Activated CD8-positive, alpha-beta memory T cell treated with anti-CD3 and anti-CD28 coated beads for 1 hour (primary cell): ENCODE results near the gene VAV3.

Source experiments
- DNase-seq, 2 donors: peaks; one replicate each; pipeline ENCODE4 v3.0.0-alpha.2; 2020; ENCODE audit warnings: low read depth in 1 of 2; ENCODE audit errors: extremely low read depth in 1 of 2

The VAV3 gene

DNA sequence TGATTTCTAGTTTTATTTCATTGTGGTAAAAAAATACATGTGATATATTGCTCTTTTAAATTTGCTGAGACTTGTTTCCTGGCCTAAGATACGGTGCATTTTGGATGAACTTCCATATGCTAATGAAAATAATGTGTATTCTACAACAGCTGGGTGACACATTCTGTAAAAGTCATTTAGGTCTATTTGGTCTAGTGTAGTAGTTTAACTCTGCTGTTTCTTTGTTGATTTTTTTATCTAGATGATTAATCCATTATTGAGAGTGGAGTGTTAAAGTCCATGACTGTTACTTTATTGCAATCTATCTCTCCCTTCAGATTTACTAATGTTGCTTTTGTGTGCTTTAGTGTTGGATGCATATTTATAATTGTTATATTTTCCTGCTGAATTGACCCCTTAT is 161.4 kb downstream of the VAV3 start:
- DNase-seq: no peak

DNA sequence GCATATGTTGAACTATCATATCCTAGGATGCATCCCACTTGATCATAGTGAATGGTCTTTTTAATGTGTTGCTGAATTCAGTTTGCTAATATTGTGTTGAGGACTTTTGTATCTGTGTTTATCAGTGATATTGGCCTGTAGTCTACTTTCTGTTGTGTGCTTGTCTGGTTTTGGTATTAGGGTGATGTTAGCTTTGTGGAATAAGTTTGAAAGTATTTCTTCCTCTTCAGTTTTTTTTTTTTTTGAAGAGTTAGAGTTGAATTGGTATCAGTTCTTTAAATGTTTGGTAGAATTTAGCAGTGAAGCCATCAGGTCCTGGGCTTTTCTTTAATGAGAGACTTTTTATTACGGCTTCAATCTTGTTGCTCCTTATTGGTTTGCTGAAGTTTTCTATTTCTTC is 162.3 kb downstream of the VAV3 start:
- DNase-seq: no peak

DNA sequence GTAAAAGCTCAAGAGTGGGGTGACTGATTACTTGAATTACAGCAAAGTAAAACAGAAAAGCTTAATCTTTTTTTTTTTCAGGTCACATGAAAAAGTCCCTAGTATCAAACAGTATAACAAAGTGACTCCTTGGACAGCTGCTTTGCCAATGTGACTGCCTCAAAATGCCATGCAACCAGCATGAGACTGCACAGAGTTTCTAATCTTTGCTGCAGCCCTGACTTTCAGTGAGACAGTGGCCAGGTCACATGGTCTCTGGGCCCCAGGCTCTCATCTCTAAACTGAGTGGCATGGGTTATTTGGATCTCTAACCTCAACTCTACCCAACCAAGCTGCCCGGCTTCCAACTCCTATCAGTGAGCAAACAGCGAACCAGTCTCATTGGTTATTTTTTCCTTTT is 169.0 kb downstream of the VAV3 start:
- DNase-seq: no peak

GRCh38 chr1:107795441-107795840 is 169.5 kb downstream of the VAV3 start:
- DNase-seq: no peak

- no peak for DNase-seq
Measured at GRCh38 chr1:107794571-107794970, 170.4 kb downstream of the VAV3 start.

- no peak for DNase-seq
Measured at GRCh38 chr1:107793896-107794453, 171.0 kb downstream of the VAV3 start.

DNA sequence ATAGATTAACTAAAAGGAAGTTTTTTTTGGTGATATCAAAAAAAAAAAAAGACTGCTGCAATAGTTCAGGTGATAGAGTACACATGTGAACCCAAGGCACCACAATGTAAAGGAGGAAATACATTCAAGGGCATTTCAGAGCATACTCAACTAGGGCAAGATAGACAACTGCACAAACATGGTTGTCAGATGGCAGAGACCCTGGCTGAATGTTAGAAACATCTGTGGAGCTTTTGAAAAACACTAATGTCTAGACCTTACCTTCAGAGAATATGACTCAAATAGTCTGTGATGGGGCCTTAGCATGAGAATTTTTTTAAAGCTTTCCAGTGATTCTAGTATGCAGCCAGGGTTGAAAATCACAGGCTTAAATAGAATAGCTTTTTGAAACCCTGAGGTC is 173.6 kb downstream of the VAV3 start:
- DNase-seq: no peak

DNA sequence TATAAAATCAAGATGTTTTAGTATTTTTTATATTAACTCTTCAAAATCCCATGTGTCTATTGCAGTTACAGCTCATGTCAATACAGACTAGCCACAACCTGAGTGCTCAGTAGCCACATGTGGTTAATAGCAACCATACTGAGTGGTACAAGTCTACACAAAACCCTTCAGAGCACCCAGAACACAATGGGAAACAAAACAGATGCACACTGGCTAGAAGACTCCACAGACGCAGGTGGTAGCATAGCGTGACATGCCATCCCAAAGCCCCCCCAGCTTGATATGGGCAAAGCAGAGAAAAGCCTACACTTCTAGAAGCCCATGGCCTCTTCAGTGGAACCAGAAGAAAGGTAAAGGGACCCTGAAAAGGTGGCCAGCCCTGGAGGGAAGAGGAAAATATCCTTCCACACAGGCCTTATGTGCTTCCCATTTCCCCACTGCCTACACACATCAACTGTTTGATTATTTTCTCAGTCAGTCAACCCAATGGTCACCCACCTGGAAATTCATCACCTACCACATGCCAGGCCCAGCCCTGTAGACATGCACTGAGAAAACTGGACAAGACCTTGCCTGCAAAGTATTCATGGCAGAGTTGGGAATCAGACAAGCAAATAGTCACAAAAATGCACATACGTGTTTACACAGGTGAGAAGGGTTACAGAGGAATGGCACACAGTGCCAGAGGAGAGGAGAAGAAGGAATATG is 175.0 kb downstream of the VAV3 start:
- no peak for DNase-seq

- DNase-seq: no peak
Measured at GRCh38 chr1:107788206-107789202, 176.5 kb downstream of the VAV3 start.

- no peak for DNase-seq
Measured at GRCh38 chr1:107787299-107787698, 177.7 kb downstream of the VAV3 start.

- DNase-seq: no peak
Measured at GRCh38 chr1:107786203-107786845, 178.7 kb downstream of the VAV3 start.

- DNase-seq: no peak
Measured at GRCh38 chr1:107785496-107786202, 179.3 kb downstream of the VAV3 start.

DNA sequence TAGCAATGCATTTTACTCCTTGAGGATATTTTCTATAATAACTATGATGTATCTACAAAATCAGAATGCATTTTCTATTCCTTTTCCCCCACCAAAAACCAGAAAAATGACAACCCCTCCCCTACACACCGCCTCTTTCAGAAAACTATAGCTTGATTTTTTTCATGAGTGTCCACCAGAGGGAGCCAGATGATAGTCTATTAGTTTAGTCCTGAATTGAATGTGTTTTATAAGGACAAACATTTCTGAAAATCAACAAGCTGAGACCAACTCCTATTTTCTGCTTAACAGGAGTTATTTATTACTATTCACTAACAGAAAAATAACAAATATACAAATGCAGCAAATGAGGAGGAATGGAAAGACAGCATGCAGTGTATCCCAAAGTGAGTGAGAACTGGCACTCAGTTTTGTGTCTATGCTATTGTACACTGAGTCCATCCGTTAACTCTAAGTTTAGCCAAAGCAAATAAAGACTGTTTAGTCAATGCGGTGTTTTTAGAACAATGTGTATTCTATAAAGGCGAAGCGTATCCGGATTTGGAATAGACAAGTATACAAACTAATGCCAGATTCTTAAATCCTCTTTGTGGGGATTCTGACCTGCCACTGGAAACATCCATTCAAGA is 182.6 kb downstream of the VAV3 start:
- DNase-seq: peak in 1 of 2 donors; percentile 14

DNA sequence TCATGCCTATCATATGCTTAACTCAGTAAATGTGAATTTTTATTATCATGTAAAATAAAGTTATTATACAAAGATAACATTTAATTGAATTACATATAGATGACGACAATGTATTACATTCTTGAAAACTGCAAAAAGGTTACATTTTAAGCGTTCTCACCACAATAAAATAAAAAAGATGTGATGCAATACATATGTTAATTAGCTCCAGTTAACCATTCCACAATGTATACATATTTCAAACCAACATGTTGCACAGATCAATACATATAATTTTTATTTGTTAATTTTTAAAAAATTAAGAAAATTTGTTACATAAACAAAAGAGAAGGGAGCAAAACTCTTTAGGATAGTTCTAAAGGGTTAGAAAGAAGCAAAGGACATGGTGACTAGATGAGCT is 183.7 kb downstream of the VAV3 start:
- DNase-seq: no peak

- DNase-seq: no peak
Measured at GRCh38 chr1:107777664-107778047, 187.3 kb downstream of the VAV3 start.

GRCh38 chr1:107776900-107777663 is 187.9 kb downstream of the VAV3 start:
- no peak for DNase-seq

DNA sequence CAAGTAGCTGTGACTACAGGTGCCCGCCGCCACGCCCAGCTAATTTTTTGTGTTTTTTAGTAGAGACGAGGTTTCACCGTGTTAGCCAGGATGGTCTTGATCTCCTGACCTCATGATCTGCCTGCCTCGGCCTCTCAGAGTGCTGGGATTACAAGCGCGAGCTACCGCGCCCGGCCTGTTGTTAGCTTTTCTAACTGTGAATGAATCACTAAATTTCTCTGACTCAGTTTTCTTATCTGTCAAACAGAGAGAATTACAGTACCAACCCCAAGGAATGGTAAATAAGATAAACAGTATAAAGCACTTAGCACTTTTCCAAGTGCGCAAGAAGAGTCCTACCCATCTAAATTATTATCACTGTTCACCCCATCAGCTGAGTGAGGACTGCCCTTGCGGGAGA is 193.6 kb downstream of the VAV3 start:
- no peak for DNase-seq

DNA sequence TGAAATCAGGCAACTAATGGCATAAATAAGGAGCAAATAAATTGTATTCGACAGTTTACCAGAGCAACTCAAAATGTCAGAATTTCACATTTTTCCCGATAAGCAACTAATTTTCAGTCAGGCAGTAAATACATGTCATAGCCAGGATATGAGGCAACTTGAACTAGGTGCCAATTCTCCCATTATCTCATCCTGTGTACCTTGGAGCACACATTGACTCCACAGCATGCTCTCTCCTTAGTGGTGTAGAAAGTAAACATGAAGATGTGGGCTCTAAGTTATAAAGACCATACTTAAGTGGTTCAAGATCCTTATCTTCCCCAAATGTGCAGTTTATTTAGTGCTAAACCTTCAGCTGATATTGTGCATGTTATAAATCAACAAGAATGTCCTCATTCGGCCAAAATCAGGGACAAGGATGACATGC is 197.8 kb downstream of the VAV3 start:
- no peak for DNase-seq

DNA sequence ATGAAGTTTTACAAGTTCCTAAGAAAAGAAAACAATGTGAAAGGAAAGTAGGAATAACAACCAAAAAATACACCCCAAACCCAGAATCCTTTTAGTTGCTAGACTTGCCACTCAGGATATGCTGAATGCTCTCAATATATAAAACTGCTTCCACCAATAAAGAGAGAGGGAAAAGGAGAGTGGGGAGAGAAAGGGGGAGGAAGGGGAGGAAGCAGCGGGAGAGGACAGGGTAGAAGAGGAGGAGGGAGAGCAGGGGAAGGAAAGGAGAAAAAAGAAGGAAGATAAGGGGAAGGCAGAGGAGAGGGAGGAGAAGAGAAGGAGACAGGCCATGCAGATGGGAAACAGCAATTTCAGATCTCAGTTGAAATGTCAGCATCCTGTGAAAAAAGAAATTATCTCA is 198.4 kb downstream of the VAV3 start:
- DNase-seq: no peak
